GM23248 (cell line): ENCODE data around the gene P2RX5.
"Not testable (repeated sequence)": the region's sequence is repeated elsewhere in the genome, so short reads cannot be mapped to it uniquely, and the experiment has no call there.

Source experiments
- EZH2 ChIP-seq: fragments of 200-600 bp; sonication (generic); IDR thresholded peaks from 2 replicates; pipeline ENCODE4 v1.6.1; 2018; ENCODE audit warnings: antibody characterized with exemption, mild to moderate bottlenecking; ENCODE audit not compliant: insufficient read depth, poor library complexity, severe bottlenecking
- EZH2phosphoT487 ChIP-seq: fragments of 200-600 bp; sonication (generic); IDR thresholded peaks from 2 replicates; pipeline ENCODE4 v1.6.1; 2018; ENCODE audit warnings: antibody characterized with exemption, moderate library complexity, mild to moderate bottlenecking, low read depth; ENCODE audit not compliant: insufficient read depth

GRCh38 chr17:3734911-3735276 is 38.9 kb upstream of the P2RX5 start:
- not testable (repeated sequence) for TF ChIP-seq EZH2, EZH2phosphoT487
